ENCODE data around the gene MUC5B.

The MUC5B gene

DNA sequence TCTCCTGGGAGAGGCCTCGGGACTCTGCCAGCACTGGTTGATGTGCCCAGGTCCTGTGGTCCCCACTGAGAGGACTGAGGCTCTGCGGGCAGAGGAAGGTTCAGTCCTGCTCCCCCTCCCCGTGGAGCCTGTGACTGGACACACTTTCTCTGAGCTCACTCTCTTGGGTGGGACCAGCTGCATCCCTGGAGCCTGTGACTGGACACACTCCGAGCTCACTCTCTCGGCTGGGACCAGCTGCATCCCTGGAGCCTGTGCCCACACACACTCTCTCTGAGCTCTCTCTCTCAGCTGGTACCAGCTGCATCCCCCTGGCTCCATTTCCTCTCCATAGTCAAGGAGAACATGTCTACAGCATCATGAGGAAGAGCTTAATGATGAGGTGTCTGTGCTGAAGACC, 47.1 kb downstream of the MUC5B start:
- no peak for DNase-seq

DNA sequence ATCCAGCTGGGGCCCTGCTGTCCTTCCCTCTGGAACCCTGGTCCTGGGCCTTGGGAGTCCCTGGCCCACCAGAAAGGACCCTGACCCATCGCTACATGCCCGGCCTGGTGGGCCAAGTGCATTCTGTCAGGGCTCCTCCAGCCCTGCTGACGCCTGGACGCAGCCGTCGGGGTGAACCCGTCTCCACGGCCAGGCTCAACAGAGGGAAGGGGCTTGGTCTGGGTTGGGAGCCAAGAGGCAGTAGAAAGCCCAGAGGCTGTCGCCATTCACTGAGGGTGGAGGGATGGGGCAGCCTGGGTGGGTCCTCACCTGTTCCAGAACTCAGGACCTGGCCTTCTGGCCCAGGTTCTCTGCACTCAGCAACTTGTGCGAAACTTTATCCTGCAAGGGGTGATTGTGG, 47.6 kb downstream of the MUC5B start:
- DNase-seq: no peak

DNA sequence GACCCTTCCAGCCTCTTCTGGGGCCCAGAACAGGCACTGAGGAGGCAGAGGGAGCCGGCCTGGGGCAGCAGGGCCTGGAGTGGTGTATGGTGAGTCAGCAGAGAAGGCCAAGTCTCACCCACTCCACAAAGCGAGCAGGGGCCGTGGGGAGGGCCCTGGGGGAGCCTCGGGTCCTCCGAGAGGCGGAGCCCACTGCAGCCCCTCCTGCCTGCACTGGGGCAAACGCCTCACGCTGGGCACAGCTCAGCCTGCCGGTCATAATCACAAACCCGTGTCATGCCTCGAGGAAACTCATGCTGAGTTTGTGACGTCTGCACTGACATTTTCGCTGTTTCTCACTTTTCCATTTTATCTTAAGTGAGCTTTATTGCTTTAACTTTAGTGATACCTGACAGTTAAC, 48.1 kb downstream of the MUC5B start:
- DNase-seq: no peak

DNA sequence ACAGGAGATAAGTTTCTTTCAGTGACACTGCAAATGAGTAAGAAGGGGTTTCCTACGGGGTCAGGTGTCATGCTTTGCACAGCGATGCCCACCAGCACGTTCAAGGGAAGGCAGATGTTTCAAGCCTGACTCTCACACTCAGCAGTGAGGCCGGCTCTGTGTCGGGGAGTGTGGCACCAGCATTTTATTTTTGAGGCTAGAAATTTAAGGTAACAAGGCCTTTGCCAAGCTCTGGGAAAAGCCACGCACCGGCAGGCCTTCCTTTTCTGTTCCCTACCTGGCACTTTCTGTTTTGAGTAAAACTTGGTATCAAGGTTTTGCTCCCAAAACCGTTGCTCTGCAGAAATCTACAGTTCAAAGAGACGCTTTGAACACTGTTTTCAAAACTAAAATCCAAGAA, 48.5 kb downstream of the MUC5B start:
- DNase-seq: no peak

DNA sequence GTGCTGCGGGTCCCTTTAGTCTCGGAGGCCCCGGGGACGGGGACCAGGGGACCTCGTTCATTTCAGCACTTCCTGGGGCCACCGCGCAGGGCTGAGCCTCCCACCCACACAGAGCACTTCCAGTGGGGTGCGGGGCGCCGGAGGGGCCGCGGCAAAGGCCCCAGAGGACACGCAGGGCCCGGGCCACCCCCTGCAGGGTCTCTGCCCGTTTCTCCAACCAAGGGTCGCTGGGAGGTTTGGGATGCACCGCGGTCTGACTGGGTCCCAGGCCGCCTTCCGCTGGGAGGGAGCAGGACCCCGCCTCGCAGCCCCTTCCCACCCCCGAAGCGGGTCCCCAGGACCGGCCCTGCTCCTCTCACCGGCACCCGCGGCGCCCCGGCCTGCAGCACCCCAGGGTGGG, 49.1 kb downstream of the MUC5B start:
- DNase-seq: no peak

DNA sequence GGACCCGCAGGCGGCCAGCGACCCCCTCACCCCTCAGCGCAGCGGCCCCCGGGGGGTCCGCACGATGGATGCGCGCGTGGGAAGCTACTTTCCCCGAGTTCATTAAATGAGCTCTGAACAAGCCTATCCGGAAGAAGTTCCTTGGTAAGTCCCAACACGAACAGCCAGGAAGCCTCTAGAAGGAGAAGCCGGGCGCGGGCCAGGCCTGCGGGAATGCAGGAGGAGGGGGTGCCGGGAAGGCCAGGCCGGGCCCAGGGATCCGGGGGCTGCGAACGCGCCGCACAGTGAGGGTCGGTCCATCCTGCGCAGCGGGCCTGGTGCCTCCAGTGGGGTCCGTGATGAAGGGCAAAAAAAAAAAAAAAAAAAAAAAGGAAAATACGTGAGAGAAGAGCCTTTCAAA, 49.7 kb downstream of the MUC5B start:
- no peak for DNase-seq

DNA sequence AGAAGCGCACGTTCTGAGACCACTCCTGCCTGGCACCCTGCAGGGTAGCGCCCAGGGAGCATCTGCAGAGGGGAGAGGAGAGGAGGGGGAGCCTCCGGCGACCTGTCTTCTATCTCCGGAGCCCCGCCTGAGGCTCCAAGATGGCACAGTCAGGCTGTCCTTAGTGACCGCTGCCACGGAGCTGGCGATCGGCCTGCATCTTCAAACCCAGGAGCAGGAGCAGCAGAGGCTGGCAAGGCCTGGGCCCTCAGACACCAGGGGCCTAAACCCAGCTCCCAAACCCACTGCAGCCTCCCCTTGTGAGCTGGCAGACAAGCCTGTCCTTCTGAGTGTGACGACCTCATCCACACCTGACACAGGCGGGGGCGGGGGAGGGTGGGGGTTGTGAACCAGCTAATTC, 51.6 kb downstream of the MUC5B start:
- DNase-seq: no peak

DNA sequence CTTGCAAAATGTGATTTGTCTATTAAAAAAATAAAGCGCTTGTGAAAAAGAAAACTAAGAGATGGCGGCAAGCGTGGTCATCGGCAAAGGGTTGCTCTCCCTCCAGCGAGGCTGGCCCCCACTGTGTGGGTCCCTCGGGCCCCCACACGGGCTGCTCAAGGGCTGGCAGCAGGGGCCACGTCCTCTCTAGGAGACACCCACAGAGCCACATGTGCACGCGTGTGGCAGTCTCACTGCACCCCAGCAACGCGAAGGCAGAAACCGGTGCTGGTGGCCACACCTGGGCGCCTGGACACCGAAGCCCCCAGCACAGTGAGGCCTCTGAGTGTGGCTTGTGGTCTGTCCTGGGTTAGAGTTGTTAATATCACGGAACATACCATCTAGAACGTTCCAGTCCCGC, 52.2 kb downstream of the MUC5B start:
- no peak for DNase-seq

DNA sequence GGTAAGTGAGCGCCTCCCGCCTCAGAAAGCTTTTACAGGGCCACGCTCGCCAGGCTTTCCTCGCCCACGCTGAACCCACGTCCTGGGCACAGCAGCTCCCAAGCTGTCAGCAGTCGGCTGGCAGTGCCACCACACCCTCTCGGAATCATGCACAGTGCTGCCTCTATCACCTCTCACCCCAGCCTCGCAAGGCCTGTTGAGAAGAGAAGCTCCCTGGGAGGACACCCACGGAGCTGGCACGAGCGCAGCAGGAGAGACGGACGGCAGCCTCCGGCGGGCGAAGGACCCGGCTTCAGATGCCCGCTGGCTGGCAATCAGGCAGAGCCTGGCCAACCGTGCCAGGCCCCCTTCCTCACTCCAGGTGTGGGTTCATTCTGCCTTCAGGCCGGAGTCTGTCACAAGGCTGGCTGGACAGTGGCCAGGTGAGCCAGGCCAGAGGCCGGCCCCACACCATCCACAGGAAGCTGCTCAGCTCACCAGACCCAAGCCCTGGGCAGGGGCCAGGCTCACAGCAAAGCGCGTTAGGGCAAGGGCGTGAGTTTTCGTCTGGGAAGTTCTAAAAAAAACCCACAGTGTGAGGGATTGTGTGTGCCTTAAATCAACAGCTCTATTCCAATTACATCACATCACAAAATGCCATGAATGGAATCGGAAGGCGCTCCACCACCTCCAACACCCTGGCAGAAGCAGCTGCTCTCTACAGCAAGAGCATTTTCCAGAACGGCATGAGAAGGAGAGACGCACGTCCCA, 53.4 kb downstream of the MUC5B start:
- DNase-seq: no peak

DNA sequence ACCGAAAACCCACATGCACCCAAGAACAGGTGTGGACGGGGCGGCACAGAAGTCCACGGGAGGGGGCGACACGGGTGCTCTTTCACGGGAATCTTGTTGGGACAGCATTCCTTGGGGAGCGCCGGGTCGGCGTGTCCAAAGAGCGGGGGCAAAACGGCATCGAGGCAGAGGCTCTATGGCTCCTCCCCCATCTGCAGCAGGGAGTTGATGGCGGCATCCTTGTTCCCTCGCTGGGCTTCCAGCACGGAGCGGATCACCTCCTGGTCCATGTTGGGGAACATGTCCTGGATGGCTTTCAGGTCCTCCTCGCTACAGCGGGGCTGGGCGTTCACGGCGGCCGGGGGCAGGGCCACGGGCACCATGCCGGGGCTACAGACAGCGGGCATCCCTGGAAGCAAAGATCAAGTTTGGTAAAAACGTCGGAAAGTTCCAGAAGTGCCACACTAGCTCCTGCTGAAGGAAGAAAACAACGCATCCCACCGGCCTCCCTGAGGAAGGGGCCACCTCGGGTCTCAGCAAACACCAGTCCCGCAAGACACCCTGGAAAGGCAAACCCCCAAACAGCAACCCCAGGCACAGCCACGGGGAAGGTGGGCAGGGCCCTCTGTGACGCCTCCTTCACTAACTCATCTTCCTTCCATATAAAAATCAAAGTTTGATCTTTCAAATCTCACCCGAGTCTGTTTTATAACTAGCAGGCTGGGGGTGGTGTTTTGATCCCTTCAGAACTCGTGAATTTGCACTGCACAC, 54.2 kb downstream of the MUC5B start:
- DNase-seq: no peak

DNA sequence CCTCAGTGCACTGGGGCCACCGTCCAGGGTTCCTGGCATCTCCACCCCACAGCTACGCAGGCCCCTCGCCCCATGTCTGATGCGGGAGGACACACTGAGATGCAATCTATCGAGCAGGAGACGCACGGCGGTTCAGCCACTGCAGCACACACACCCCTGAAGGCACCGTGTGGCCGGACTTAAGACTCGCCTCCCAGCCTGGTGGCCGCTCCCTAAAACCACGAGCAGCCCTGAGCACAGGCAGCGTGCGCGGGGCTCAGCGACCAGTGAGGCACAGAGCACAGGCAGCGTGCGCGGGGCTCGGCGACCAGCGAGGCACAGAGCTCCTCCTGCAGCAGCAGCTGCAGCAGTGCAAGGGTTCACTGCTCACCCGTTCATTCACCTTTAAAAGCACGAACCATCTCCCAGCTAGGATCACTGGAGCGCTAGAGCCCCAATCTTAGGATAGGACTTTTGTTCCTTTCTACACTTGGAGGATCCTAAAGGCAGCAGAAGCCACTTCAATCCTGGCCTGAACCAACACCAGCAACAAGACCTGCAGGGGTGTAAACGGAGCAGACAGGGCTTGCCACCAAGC, 55.2 kb downstream of the MUC5B start:
- no peak for DNase-seq

DNA sequence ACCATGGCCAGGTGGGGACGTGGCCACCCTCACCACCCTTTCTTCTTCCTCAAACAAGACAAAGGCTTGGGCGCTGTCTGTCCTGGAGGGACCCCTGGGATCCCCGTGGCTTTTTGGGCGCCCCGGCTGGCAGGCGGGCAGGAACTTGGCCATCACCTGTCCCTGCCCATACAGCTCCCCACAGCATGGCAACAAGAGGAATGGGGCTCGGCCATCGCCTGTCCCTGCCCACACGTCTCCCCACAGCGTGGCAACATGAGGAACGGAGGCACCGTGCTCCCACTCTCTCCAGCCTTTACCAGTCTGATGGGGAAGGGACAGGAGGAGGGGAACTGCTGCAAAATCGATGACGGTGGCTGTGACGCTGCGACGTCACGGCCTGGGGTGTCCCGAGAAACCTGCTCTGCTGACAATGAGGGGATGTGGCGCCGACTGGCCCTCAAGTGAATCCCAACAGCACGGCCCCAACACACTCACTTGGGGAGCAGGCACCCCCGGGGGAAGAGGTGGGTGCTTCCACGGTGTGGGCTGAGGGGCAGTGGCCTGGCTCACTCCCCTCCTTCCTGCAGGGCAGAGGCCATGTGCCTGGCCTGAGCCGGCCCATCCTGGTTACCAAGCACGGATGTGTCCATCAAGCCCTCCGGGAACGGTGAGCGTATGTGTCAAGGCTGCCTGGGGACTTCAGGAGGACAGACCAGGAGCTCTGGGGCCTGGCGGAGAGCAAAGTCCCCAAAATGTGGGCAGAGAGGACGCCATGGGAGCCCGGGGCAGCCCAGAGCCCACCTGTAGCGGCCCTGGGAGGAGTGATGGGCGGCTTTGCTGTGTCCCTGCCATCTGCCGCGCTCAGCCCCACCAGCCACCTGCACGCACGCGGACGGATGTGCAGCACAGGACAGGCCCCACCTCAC, 56.2 kb downstream of the MUC5B start:
- DNase-seq: no peak

DNA sequence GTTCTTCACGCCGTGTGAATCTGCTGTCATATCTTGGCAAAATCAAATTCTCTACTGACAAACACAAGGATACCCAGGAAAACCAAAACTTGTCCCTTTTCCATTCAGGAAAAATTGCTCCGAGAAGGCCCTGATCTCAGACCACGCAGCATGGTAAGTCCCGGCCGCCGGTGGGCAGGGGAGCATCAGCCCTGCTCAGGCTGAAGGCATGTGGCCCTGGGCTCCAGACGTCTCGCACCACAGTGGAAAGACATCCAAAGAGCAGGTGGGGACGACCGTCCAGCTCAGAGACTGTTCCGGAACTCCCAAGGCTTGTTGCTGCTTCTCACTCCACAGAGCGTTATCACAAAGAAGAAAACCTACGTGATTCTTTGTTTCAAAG, 56.8 kb downstream of the MUC5B start:
- no peak for DNase-seq

DNA sequence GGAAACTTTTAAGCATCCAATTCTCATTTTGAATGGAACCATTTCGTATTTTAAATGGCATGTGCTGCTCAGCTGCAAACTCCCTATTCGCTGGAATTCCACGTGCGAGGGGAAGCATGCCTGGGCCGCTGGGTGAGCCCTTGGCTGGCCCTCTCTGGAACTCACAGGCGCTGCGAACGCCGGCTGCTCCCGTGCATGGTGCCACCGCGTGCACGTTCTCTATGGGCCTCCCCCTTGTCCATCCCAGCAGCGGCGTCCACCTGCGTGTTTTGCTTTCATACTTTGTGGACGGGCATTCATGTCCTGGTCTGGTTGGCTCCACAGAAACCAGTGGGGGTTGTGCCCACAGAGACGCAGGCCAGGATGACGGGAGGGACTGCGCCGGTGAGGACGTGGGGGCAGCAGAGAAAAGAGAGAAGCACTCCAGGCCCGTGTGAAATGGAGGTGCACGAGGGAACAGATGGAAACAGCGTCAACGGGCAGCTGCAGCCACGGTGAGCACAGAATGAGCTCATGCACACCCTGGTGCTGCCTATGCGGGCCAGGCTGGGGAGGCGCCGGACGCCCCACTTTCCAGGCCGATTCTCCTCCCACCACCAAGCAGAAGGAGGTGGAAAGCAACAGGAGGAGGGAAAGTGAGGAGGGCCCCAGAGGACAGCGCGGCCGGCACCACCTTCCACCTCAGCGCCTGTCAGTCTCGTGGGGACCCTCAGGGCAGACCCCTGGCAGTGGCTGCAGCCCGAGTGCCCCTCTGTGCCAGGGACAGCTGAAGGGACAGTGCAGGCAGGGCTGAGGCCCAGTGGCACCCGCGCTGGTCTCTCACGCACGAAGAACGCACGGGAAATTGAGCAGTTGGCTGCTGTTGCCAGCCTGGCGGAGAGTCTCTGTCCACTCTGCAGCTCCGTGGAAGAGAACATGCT, 57.5 kb downstream of the MUC5B start:
- no peak for DNase-seq

DNA sequence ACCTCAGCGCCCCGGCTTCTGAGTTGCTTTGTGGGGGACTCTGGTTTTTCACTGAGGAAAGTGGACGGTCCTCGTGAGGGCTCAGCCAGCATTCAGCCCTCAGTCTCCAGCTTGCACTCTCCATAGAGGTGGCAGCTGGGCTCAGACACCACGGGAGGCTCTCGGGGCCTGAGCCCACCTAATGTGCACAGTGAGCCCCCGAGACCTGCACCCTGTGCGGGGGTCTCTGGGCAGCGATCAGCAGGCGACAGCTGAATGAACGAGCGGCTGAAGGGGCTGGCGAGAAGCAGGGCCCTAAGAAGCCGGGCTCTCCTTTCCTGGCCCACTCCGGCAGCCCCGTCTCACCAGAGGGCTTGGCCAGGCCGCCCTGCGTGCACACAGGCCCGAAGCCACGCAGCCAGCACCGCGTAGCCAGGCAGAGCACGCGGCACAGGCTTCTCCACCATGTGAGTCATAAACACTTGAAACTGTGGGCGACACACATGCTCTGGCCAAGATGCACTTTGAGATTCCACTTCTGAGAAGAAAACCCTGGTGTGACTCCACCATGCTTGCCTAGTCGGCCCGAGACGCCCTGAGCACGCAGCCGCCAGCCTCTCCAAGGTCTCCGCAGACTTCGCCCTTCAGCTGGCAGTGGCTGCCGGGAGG, 58.6 kb downstream of the MUC5B start:
- no peak for DNase-seq

DNA sequence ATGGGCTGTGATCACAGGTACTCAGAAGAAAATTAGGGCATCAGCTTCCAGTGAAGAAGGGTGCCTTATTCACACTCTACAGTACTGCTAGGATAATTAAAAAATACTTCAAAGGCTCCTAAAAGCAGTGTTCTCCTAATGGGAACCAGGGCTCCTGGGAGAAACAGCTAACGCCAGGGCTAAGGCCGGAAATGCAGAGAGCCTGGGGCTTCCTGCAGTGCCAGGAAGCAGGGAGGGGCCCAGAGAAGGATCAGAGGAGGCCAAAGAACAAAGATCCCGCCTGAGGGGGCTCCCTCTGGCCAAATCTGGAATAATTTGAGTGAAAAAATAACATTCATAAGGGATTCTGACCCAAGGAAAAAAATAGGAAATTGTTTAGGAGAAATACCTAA, 59.1 kb downstream of the MUC5B start:
- DNase-seq: no peak

DNA sequence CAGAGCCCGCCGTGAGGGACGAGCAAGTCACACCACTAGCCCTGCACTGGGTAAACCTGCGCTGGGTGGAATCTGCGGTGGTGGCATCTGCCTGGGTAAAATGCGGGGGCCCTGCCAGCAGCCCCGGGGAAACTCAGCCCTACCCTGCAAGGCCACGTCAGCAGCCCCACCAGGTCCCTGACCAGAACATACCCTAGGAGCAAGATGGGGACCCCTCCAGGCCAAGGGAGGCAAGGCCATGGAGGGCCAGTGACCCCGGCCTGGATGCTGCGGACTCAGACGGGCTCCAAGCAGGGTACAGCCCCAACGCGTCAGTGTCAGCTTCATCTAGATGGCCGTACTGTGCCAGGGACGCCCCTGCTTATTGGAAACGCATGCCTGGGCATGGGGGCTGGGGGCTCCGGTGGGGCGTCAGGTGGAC, 60.2 kb downstream of the MUC5B start:
- no peak for DNase-seq

DNA sequence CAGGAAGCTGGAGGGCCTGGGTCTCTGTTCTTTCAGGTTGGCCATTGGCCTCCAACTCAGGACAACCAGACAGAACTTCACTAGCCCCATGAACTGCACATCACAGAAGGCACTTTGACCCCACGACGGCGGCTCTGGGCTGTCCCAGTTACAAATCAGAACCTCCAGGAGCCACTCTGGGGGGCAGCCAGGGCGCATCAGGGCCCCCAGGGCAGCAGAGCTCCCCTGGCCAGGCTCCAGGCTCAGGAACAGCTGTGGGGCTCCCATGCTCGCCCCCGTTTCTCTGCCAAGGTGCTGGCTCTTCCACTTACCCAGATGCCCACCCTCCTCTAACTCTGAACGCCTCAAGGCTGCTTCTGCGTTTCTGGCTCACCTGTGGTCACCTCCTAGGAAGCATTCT, 61.0 kb downstream of the MUC5B start:
- no peak for DNase-seq

DNA sequence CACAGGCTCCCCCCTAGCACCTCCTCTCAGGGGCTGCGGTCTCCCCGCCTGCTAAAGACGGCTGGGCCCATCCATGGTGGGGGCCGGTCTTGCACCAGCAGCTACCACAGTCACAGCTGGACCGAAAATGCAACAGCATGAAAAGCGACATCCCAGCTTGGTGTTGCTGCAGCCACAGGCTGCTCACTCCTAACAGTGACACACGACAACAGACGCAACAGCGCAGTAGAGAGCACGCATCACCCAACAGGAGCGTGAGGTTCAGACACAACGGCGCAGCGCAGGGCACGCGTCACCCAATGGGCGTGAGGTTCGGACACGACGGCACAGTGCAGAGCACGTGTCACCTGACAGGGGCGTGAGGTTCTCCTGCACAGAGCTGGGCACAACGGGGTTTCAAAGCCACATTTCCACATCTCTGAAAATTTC, 62.5 kb downstream of the MUC5B start:
- no peak for DNase-seq

DNA sequence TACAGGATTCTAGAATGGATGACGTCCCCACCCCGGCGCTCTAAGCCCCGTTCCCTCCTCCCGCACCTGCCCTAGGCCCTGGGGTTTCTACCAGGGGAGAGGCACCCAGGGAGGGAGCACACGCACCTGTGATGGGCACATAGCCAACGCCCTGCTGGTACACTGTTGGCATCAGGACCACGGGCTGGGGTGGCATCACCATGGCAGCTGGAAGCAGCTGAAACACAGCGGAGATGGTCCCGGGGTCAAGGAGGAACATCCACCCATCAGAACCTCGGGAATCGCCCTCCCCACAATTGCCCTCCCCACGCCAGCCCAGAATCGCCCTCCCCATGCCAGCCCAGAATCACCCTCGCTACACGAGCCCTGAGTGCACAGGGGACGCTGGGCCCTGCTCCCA, 63.0 kb downstream of the MUC5B start:
- DNase-seq: no peak

DNA sequence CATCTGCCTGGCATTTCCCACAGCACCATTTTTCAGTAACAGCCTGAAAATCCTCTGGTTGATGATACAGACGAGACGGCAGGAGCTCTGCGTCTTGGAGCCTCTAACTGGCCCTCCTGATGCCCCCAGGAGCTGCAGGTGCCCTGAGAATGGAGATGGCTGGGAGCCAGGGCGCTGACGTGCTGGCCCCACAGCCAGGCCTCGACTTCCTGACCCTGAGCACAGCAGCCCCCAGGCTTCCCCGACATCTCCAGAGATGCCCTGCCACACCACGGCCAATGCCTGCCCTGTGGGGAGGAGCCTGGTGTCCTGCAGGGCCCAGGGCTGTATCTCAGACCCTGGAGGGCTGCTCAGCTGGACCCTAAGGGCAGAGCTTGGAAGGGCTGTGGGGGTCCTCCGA, 65.1 kb downstream of the MUC5B start:
- no peak for DNase-seq

Data from stimulated activated CD4-positive, alpha-beta T cell treated with anti-CD3 and anti-CD28 coated beads, Interleukin-15, amount 100 ng/mL, for 24 hours (primary cell).